ENCODE results near the gene SULT1C4.

- TF ChIP-seq, protein P1, sequence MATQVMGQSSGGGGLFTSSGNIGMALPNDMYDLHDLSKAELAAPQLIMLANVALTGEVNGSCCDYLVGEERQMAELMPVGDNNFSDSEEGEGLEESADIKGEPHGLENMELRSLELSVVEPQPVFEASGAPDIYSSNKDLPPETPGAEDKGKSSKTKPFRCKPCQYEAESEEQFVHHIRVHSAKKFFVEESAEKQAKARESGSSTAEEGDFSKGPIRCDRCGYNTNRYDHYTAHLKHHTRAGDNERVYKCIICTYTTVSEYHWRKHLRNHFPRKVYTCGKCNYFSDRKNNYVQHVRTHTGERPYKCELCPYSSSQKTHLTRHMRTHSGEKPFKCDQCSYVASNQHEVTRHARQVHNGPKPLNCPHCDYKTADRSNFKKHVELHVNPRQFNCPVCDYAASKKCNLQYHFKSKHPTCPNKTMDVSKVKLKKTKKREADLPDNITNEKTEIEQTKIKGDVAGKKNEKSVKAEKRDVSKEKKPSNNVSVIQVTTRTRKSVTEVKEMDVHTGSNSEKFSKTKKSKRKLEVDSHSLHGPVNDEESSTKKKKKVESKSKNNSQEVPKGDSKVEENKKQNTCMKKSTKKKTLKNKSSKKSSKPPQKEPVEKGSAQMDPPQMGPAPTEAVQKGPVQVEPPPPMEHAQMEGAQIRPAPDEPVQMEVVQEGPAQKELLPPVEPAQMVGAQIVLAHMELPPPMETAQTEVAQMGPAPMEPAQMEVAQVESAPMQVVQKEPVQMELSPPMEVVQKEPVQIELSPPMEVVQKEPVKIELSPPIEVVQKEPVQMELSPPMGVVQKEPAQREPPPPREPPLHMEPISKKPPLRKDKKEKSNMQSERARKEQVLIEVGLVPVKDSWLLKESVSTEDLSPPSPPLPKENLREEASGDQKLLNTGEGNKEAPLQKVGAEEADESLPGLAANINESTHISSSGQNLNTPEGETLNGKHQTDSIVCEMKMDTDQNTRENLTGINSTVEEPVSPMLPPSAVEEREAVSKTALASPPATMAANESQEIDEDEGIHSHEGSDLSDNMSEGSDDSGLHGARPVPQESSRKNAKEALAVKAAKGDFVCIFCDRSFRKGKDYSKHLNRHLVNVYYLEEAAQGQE (IDR thresholded peaks at IDR 0.05; ENCODE audit: insufficient read depth in 1 of 2, low read depth in 2 of 2, low read length in 2 of 2): no peak
- TF ChIP-seq POLR2AphosphoS5 (IDR thresholded peaks at IDR 0.05; ENCODE audit: low read depth, low read length) (no peak), TAF1 (IDR thresholded peaks at IDR 0.05; ENCODE audit: borderline replicate concordance, insufficient read depth, low read length) (no peak), SIN3A (IDR thresholded peaks at IDR 0.05; ENCODE audit: borderline replicate concordance, insufficient read depth, low read length) (no peak), FOXP2 (optimal IDR thresholded peaks at IDR 0.05; ENCODE audit: borderline replicate concordance, extremely low read depth, extremely low read length, insufficient read depth) (no peak)
Measured at GRCh38 chr2:108404784-108405397, 27.1 kb downstream of the SULT1C4 start.

Data from PFSK-1 (cell line).